Measurements from ENCODE around the gene EFNA2. TPM values are rescaled to one million over a fixed set of nuclear protein-coding genes. Genes with fewer than 3 reads are reported as not detected.

The EFNA2 gene
- total RNA-seq, 1 donor from 2014 or later: not detected

DNA sequence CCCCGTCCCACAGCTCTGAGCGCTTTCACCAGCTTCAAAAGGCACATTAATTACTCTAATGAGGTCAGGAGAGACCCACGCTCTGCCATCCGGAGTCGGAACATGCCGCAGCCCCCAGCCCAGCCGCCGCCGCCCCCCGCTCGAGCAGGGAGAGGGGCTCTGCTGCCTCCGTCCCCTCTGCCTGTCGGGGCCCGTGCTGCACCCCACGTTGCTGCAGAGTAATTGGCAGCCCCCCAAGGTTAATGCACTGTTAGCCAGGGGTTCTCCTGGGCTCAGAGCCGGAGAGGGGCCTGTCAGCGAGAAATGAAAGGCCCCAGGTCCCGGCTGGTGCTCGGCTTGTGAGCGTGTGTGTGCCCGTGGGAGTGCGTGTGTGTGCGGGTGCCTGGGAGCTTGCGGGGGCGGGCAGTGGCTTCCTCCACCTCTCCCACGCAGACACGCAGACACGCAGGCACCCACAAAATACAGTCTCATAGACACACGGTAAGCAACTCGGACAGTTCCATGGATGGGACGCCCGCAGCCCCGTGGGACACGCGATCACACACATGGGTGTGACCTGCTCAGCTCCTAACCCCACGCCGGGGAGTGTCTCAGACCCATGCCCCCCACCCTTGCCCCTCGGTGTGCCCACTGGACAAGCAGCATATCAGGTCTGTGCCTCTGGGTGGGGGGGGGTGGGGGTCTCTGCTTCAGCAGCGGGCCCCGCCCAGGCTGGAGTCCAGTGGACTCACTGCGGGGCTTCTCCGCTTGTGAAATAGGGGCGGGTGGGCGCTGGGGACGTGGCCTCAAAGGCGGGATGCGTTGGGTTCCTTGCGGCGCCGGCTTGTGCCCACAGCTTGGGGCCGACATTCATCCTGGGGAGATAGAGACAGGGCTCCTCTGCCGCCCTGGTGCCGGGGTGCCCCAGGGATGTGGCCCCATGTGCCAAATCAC, 4.8 kb upstream of the EFNA2 start:
- Histone ChIP-seq H3K4me1 (peaks cover 8% of the 10 kb centered on the region), H3K27ac (no peak overlapping the region), H3K36me3 (peaks cover 13% of the 10 kb centered on the region), H3K9me3 (no peaks in the 10 kb centered on the region), H3K4me3 (no peak overlapping the region), H3K27me3 (peaks cover 22% of the 10 kb centered on the region)
- TF ChIP-seq, protein P1, sequence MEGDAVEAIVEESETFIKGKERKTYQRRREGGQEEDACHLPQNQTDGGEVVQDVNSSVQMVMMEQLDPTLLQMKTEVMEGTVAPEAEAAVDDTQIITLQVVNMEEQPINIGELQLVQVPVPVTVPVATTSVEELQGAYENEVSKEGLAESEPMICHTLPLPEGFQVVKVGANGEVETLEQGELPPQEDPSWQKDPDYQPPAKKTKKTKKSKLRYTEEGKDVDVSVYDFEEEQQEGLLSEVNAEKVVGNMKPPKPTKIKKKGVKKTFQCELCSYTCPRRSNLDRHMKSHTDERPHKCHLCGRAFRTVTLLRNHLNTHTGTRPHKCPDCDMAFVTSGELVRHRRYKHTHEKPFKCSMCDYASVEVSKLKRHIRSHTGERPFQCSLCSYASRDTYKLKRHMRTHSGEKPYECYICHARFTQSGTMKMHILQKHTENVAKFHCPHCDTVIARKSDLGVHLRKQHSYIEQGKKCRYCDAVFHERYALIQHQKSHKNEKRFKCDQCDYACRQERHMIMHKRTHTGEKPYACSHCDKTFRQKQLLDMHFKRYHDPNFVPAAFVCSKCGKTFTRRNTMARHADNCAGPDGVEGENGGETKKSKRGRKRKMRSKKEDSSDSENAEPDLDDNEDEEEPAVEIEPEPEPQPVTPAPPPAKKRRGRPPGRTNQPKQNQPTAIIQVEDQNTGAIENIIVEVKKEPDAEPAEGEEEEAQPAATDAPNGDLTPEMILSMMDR (IDR thresholded peaks at IDR 0.05): no peak
- DNase-seq (no peak), ATAC-seq (no peak)
- intact Hi-C loops (cut with DNase I): no loop called here

DNA sequence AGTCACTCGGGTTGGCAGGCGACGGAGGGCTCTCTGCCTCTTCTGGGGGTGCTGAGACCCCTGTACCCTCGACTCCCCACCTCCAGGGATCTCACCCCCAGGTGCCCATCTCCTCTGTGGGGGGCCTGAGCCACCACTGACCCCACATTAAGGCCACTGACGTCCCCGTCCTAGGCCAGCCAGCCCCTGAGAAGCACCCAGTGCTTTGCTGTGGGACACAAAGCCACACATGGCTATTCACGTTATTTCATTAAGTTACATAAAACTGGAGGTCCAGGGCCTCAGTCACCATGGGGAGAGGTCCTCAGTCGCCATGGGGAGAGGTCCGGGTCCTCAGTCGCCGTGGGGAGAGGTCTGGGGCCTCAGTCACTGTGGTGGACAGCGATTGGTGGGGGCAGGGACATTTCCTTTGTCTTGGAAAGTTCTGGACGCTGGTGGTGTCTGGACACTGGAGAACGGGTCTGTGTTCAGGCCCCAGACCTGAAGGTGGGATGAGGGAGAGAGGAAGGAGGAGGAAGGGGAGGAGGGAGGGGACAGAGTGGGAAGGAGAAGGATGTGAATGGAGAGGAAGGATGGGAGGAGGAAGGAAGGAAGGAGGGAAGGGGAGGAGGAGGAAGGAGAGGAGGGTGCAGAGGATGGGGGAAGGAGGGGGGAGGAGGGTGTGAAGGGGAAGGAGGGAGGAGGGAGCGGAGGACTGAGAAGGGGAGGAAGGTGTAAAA, 3.9 kb upstream of the EFNA2 start:
- Histone ChIP-seq H3K4me3 (no peak overlapping the region), H3K36me3 (peaks cover 13% of the 10 kb centered on the region), H3K27me3 (peaks cover 27% of the 10 kb centered on the region), H3K27ac (no peak overlapping the region), H3K9me3 (no peaks in the 10 kb centered on the region), H3K4me1 (peaks cover under 1% of the 10 kb centered on the region)
- DNase-seq: no peak
- TF ChIP-seq, protein P1 (IDR thresholded peaks at IDR 0.05): no peak
- intact Hi-C loops (cut with DNase I): no loop called here
- no peak for ATAC-seq

DNA sequence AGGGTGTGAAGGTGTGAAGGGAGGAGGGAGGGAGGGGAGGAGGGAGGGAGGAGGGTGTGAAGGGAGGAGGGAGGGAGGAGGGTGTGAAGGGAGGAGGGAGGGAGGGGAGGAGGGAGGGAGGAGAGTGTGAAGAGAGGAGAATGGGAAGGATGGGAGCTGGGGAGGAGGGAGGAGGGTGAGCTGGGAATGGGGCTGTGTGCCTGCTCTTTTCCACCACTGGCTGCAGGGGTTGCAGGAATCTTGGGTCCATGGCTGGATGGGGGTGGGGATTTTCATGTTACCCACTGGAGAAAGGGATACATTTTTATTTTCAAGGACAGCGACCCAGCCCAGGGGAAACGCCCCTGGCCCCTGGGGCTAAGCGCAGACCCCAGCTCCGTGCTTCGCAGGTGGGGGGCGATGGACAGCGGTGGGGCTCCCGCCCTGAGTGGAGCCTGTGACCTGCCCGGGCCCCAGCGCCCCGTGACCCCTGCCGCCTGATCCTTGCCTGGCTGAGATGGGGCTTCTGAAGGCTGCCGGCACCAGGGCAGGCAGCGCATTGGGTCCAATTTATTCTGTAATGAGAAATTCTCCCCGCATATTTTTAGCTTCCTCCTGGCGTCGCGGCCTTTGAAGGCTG, 3.0 kb upstream of the EFNA2 start:
- Histone ChIP-seq H3K36me3 (peaks cover 8% of the 10 kb centered on the region), H3K27ac (no peak overlapping the region), H3K27me3 (peaks cover 36% of the 10 kb centered on the region), H3K4me1 (no peaks in the 10 kb centered on the region), H3K9me3 (no peaks in the 10 kb centered on the region), H3K4me3 (no peak overlapping the region)
- TF ChIP-seq, protein P1 (IDR thresholded peaks at IDR 0.05): no peak
- ATAC-seq (no peak), DNase-seq (no peak)
- intact Hi-C loops (cut with DNase I): no loop called here

DNA sequence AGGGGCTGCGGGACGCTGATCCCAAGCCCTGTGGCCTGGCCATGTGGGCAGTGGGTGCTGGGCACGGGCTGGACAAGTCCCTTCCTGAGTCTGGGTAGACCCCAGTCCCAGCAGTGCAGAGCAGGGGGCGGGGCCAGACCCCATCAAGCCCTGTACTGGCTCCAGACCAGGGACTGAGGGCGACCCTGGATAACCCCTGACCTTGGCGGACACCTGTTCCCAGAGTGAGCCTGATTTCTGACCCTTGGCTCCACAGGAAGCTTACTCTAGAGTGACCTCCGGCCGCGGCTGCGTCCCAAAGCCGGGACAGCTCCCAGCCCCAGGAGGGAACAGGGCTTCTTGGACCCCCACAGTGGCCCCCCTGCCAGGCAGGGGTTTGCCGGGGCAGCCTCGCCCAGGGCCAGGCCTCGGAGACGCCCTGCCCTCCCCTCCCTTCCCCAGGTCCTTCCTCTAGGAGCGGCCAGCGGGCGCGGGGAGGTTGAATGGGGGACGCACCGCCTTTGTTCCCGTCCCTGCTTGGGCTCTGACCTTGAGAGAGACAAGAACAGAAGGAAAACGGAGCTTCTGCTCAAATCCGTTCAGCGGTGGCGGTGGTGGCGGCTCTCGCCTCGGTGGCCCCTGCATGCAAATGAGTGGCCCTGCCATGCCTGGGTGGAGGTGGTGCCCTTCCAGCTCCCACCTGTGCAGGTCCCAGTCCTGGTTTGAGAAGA, 2.3 kb upstream of the EFNA2 start:
- Histone ChIP-seq H3K27me3 (peaks cover 43% of the 10 kb centered on the region), H3K9me3 (no peaks in the 10 kb centered on the region), H3K36me3 (peaks cover 5% of the 10 kb centered on the region), H3K4me1 (no peaks in the 10 kb centered on the region), H3K27ac (no peak overlapping the region), H3K4me3 (no peak overlapping the region)
- TF ChIP-seq, protein P1 (IDR thresholded peaks at IDR 0.05): no peak
- no peak for ATAC-seq
- intact Hi-C loops (cut with DNase I): no loop called here
- no peak for DNase-seq

DNA sequence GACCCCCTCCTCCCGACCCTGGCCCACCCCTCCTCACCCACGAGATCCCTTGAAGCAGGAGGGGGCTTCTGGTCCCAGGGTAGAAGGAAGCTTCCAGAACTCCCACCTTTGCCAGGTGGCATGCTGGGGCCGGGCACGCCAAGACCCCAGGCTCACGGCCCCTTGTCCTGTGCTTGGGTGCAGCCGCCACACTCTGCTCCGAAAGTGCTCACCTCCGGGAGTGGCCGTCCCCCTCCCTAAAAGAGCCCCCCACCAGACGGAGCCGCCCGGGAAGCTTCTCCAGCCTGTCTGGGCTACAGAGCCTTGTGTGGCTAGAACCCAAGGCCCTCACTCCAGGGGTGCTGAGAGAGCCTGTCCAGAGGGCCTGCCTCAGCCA, 1.8 kb upstream of the EFNA2 start:
- peaks cover 49% of the 10 kb centered on the region for H3K27me3 ChIP-seq
- no peak for ATAC-seq

More for the DNA sequence above, 1.8 kb upstream of the EFNA2 start:
- Histone ChIP-seq H3K9me3 (no peaks in the 10 kb centered on the region), H3K4me1 (no peaks in the 10 kb centered on the region), H3K4me3 (no peak overlapping the region), H3K27ac (no peak overlapping the region), H3K36me3 (peaks cover 3% of the 10 kb centered on the region)
- no peak for DNase-seq
- intact Hi-C loops (cut with DNase I): no loop called here
- TF ChIP-seq, protein P1 (IDR thresholded peaks at IDR 0.05): no peak

Data from upper lobe of right lung (tissue), 1 donor.